Esophagus squamous epithelium (tissue), 5 donors: ENCODE measurements around the gene RAB6A. TPM values are rescaled to one million over a fixed set of nuclear protein-coding genes. Genes with fewer than 3 reads are reported as not detected.

Source experiments
- DNase-seq: peaks from one replicate; lab custom pipeline; 2025; lab: John Stamatoyannopoulos, UW
- H3K27ac ChIP-seq, 4 donors: fragments of 200-600 bp; sonication (generic); one replicate each; pipeline ENCODE4 v1.5.1; 2016 to 2019; ENCODE audit warnings: mild to moderate bottlenecking in 1 of 4
- H3K27me3 ChIP-seq, 4 donors: fragments of 200-600 bp; sonication (generic); 1 replicate in 3 of 4; 2 replicates in 1 of 4; pipeline versions ENCODE4 v1.5.1 to v1.6.0; 2017 to 2021; ENCODE audit warnings: antibody characterized with exemption in 1 of 4
- H3K36me3 ChIP-seq, 3 donors: fragments of 200-600 bp; sonication (generic); one replicate each; pipeline ENCODE4 v1.5.1; 2016 to 2019
- H3K4me1 ChIP-seq, 3 donors: fragments of 200-600 bp; sonication (generic); one replicate each; pipeline ENCODE4 v1.5.1; 2017 to 2019
- H3K4me3 ChIP-seq, 4 donors: fragments of 200-600 bp; sonication (generic); 1 replicate in 3 of 4; 2 replicates in 1 of 4; pipeline ENCODE4 v1.5.1; 2016 to 2019; ENCODE audit warnings: mild to moderate bottlenecking in 2 of 4, moderate library complexity in 1 of 4
- H3K9me3 ChIP-seq, 3 donors: fragments of 200-600 bp; sonication (generic); one replicate each; pipeline ENCODE4 v1.5.1; 2016 to 2019
- CTCF ChIP-seq, 6 experiments: fragments of 450-650 bp in 4 of 6; fragments of 200-600 bp in 2 of 6; sonication (generic) in 2 of 6; IDR thresholded peaks; one replicate each; pipeline ENCODE4 v1.5.1; 2016 to 2019; ENCODE audit warnings: antibody characterized with exemption in 6 of 6, mild to moderate bottlenecking in 4 of 6, moderate library complexity in 4 of 6
- POLR2A ChIP-seq, 4 donors: fragments of 450-650 bp; IDR thresholded peaks; one replicate each; pipeline ENCODE4 v1.6.1; 2017; ENCODE audit warnings: antibody characterized with exemption in 4 of 4, mild to moderate bottlenecking in 4 of 4, moderate library complexity in 3 of 4
- WGBS, 2 donors: methylation state at CpG; one replicate each; pipeline ENCODE4 v1.1.5; 2018; 5-methylcytosine and 5-hydroxymethylcytosine counted together
- intact Hi-C: fragments of 100-400 bp; cut with DNase I; formaldehyde crosslinking; loops from one replicate; pipeline ENCODE4 v1.15.0; 2022
- total RNA-seq, 4 donors: library from RNA; depleted of rRNA; stranded (reverse); fragments of >200 nt; gene quantifications; one replicate each; pipeline ENCODE4 v1.1.0, GENCODE V29; 2016
- donor health status: DM: yes; HTN: yes; CAD: no.

Gene RAB6A
- total RNA-seq, 4 donors from 2014 or later, result 115 to 234 (median 161) TPM

GRCh38 chr11:73762732-73763131 is 1.9 kb upstream of the RAB6A start:
- no peak for DNase-seq
- Histone ChIP-seq H3K4me1 (peaks cover 0 to 27% (median 15%) of the 10 kb centered on the region in 3 donors), H3K9me3 (no peaks in the 10 kb centered on the region), H3K36me3 (no peaks in the 10 kb centered on the region), H3K27me3 (no peaks in the 10 kb centered on the region), H3K4me3 (no peak overlapping the region), H3K27ac (no peak overlapping the region)
- intact Hi-C loops, result no loop called here
- TF ChIP-seq POLR2A (IDR thresholded peaks at IDR 0.05) (no peak), CTCF (IDR thresholded peaks at IDR 0.05) (no peak)

- H3K4me1 ChIP-seq, result peaks cover 0 to 40% (median 21%) of the 10 kb centered on the region in 3 donors
- H3K36me3 ChIP-seq, result no peaks in the 10 kb centered on the region
- DNase-seq, result no peak
- no peak for TF ChIP-seq POLR2A (IDR thresholded peaks at IDR 0.05)
- no peak for TF ChIP-seq CTCF (IDR thresholded peaks at IDR 0.05)
- peak overlapping the region; percentile 15 to 98 (median 96) for H3K4me3 ChIP-seq
- intact Hi-C loops, result no loop called here
- no peaks in the 10 kb centered on the region for H3K9me3 ChIP-seq
- WGBS, 2 donors, result 49% methylated on average over 14 to 15 of the region's 16 CpGs
- peak overlapping the region; percentile 95 to 98 (median 96) for H3K27ac ChIP-seq
- H3K27me3 ChIP-seq, result no peaks in the 10 kb centered on the region
These were observed 600 bp upstream of the RAB6A start for GRCh38 chr11:73761403-73761945.

- Histone ChIP-seq H3K27ac (peak overlapping the region; percentile 96 to 99 (median 98)), H3K4me1 (peaks cover 0 to 52% (median 21%) of the 10 kb centered on the region in 3 donors), H3K9me3 (no peaks in the 10 kb centered on the region), H3K27me3 (no peaks in the 10 kb centered on the region), H3K4me3 (peak overlapping the region; percentile 63 to 98 (median 96)), H3K36me3 (no peaks in the 10 kb centered on the region)
- intact Hi-C loops, result no loop called here
- DNase-seq, result no peak
- TF ChIP-seq POLR2A (IDR thresholded peaks at IDR 0.05), result no peak
- TF ChIP-seq CTCF (IDR thresholded peaks at IDR 0.05), result no peak
- WGBS, 2 donors, result 0 to 1% methylated on average over 21 to 35 of the region's 44 CpGs
These were observed 667 bp downstream of the RAB6A start for GRCh38 chr11:73760135-73760678.

GRCh38 chr11:73759610-73760134 is 1.2 kb downstream of the RAB6A start:
- Histone ChIP-seq H3K4me3 (peak overlapping the region; percentile 63 to 98 (median 96)), H3K27ac (peak overlapping the region; percentile 96 to 99 (median 98)), H3K36me3 (no peaks in the 10 kb centered on the region), H3K9me3 (no peaks in the 10 kb centered on the region), H3K4me1 (peaks cover 0 to 53% (median 21%) of the 10 kb centered on the region in 3 donors), H3K27me3 (no peaks in the 10 kb centered on the region)
- WGBS, 2 donors, result 1 to 2% methylated on average over 6 to 7 of the region's 8 CpGs
- intact Hi-C loops, result no loop called here
- peak in 4 of 6 experiments; percentile 26 to 33 (median 28) for TF ChIP-seq CTCF (IDR thresholded peaks at IDR 0.05)
- TF ChIP-seq POLR2A (IDR thresholded peaks at IDR 0.05), result no peak
- DNase-seq, result no peak

- 41 to 42% methylated on average over 1 of the region's 1 CpG for WGBS, 2 donors
- H3K36me3 ChIP-seq, result peaks cover 0 to under 1% (median 0%) of the 10 kb centered on the region in 3 donors
- no peaks in the 10 kb centered on the region for H3K9me3 ChIP-seq
- intact Hi-C loops, result no loop called here
- peaks cover 0 to 53% (median 21%) of the 10 kb centered on the region in 3 donors for H3K4me1 ChIP-seq
- no peak for TF ChIP-seq POLR2A (IDR thresholded peaks at IDR 0.05)
- no peak for TF ChIP-seq CTCF (IDR thresholded peaks at IDR 0.05)
- H3K27me3 ChIP-seq, result no peaks in the 10 kb centered on the region
- H3K27ac ChIP-seq, result peak overlapping the region in 1 of 4 donors; percentile 98
- DNase-seq, result no peak
- H3K4me3 ChIP-seq, result peak overlapping the region in 3 of 4 donors; percentile 94 to 98 (median 97)
These were observed 2.4 kb downstream of the RAB6A start for GRCh38 chr11:73758451-73758850.
